ENCODE results near the gene PTPN12.
"Not testable (repeated sequence)": the region's sequence is repeated elsewhere in the genome, so short reads cannot be mapped to it uniquely, and the experiment has no call there.

PTPN12 gene

GRCh38 chr7:77537136-77537777, at the start of gene PTPN12:
Gene PTPN12 (plus strand): TSS chr7:77537295. CDS start chr7:77537547, 252 bp downstream.
- peak; percentile 15 to 18 for DNase-seq (ENCODE audit: low read depth in 2 of 2, low spot score in 1 of 2)

GRCh38 chr7:77488986-77489385, 48.1 kb upstream of the PTPN12 start:
- DNase-seq (ENCODE audit: low read depth in 2 of 2, low spot score in 1 of 2), result no peak

GRCh38 chr7:77497079-77497478, 40.0 kb upstream of the PTPN12 start:
- no peak for DNase-seq (ENCODE audit: low read depth in 2 of 2, low spot score in 1 of 2)

GRCh38 chr7:77498659-77499379, 38.3 kb upstream of the PTPN12 start:
- DNase-seq (ENCODE audit: low read depth in 2 of 2, low spot score in 1 of 2), result no peak

GRCh38 chr7:77501192-77501515, 35.9 kb upstream of the PTPN12 start:
- DNase-seq (ENCODE audit: low read depth in 2 of 2, low spot score in 1 of 2), result no peak

- no peak for DNase-seq (ENCODE audit: low read depth in 2 of 2, low spot score in 1 of 2)
Measured at GRCh38 chr7:77504951-77505350, 32.1 kb upstream of the PTPN12 start.

- no peak for DNase-seq (ENCODE audit: low read depth in 2 of 2, low spot score in 1 of 2)
Measured at GRCh38 chr7:77506899-77507298, 30.2 kb upstream of the PTPN12 start.

GRCh38 chr7:77513002-77513670, 24.0 kb upstream of the PTPN12 start:
- DNase-seq (ENCODE audit: low read depth in 2 of 2, low spot score in 1 of 2), result not testable (repeated sequence)

GRCh38 chr7:77516085-77516484, 21.0 kb upstream of the PTPN12 start:
- DNase-seq (ENCODE audit: low read depth in 2 of 2, low spot score in 1 of 2), result no peak

- DNase-seq (ENCODE audit: low read depth in 2 of 2, low spot score in 1 of 2), result no peak
Measured at GRCh38 chr7:77520261-77520660, 16.8 kb upstream of the PTPN12 start.

- DNase-seq (ENCODE audit: low read depth in 2 of 2, low spot score in 1 of 2), result not testable (repeated sequence)
Measured at GRCh38 chr7:77521537-77521936, 15.6 kb upstream of the PTPN12 start.

- DNase-seq (ENCODE audit: low read depth in 2 of 2, low spot score in 1 of 2), result no peak
Measured at GRCh38 chr7:77524731-77525130, 12.4 kb upstream of the PTPN12 start.

- no peak for DNase-seq (ENCODE audit: low read depth in 2 of 2, low spot score in 1 of 2)
Measured at GRCh38 chr7:77525231-77525630, 11.9 kb upstream of the PTPN12 start.

GRCh38 chr7:77528368-77528767, 8.7 kb upstream of the PTPN12 start:
- DNase-seq (ENCODE audit: low read depth in 2 of 2, low spot score in 1 of 2), result no peak

- no peak for DNase-seq (ENCODE audit: low read depth in 2 of 2, low spot score in 1 of 2)
Measured at GRCh38 chr7:77529279-77529678, 7.8 kb upstream of the PTPN12 start.

- DNase-seq (ENCODE audit: low read depth in 2 of 2, low spot score in 1 of 2), result no peak
Measured at GRCh38 chr7:77531038-77531437, 6.1 kb upstream of the PTPN12 start.

- DNase-seq (ENCODE audit: low read depth in 2 of 2, low spot score in 1 of 2), result no peak
Measured at GRCh38 chr7:77532247-77532646, 4.8 kb upstream of the PTPN12 start.

- not testable (repeated sequence) for DNase-seq (ENCODE audit: low read depth in 2 of 2, low spot score in 1 of 2)
Measured at GRCh38 chr7:77532732-77533131, 4.4 kb upstream of the PTPN12 start.

GRCh38 chr7:77534046-77534445, 3.0 kb upstream of the PTPN12 start:
- not testable (repeated sequence) for DNase-seq (ENCODE audit: low read depth in 2 of 2, low spot score in 1 of 2)

GRCh38 chr7:77536017-77536412, 1.1 kb upstream of the PTPN12 start:
- DNase-seq (ENCODE audit: low read depth in 2 of 2, low spot score in 1 of 2), result no peak

- peak; percentile 94 to 97 for DNase-seq (ENCODE audit: low read depth in 2 of 2, low spot score in 1 of 2)
Measured at GRCh38 chr7:77536413-77537135, 521 bp upstream of the PTPN12 start.

Measured in stimulated activated CD8-positive, alpha-beta memory T cell treated with anti-CD3 and anti-CD28 coated beads, Interleukin-4, amount 100 ng/mL, for 4 hours (primary cell).